Nephron progenitor cell (in vitro differentiated cells): ENCODE measurements around the gene MUC12.

ENCODE experiments used
- DNase-seq: peaks from one replicate; pipeline ENCODE4 v3.0.0; 2021
- H3K27ac Mint-ChIP-seq: 2 replicates; pipeline ENCODE4 v1.8.0; 2021; ENCODE audit warnings: mild to moderate bottlenecking, moderate library complexity, mixed read lengths
- H3K27me3 Mint-ChIP-seq: 2 replicates; pipeline ENCODE4 v1.8.0; 2021; ENCODE audit warnings: mild to moderate bottlenecking, low read depth, mixed read lengths; ENCODE audit not compliant: poor library complexity
- H3K36me3 Mint-ChIP-seq: 2 replicates; pipeline ENCODE4 v1.8.0; 2021; ENCODE audit warnings: low read depth, mixed read lengths
- H3K4me1 Mint-ChIP-seq: 2 replicates; pipeline ENCODE4 v1.8.0; 2021; ENCODE audit warnings: mixed read lengths
- H3K4me3 Mint-ChIP-seq: 2 replicates; pipeline ENCODE4 v1.8.0; 2021; ENCODE audit warnings: mild to moderate bottlenecking, moderate library complexity, mixed read lengths
- H3K9me3 Mint-ChIP-seq: 2 replicates; pipeline ENCODE4 v1.8.0; 2021; ENCODE audit warnings: mild to moderate bottlenecking, moderate library complexity, mixed read lengths
- TF ChIP-seq, protein P1 (sequence below): fragments of 200-600 bp; sonication (generic); IDR thresholded peaks from 2 replicates; pipeline ENCODE4 v1.5.0; 2021; ENCODE audit warnings: antibody characterized with exemption

The MUC12 gene

DNA sequence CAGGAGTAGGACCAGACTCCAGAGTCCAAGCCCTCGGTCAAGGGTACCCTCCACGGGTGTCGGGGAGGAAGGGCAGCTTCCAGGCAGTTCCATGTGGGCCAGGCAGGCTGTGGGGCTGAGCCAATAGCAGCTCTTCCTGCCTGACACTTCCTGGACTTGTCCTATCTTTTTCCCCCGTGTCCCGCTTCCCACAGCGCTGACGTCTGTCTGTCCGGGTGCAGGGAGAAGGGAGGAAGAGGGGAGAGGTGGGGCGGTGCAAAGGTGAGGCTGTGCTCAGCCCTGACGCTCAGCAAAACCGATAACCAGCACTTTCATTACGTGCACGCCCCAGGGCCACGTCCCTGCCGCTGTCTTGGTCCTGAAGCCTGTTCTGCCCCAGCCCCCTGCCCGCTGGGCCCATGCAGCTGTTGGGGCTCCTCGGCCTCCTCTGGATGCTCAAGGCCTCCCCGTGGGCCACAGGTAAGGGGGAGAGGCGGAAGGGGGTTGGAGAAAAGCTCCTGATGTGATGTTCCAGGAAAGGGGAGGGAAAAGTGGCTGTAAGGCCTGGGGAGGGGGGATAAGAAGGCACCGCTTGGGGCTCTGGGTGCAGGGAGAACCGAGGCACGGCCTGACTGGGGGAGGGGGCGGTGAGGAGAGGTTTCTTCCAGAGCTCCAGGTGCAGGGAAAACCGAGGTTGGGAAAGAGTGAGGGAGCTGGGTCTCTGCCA, 20.0 kb upstream of the MUC12 start, which contains the start of gene MUC3A:
MUC3A (plus strand) TSS at position 308 of the 706 bp plus-strand sequence; CDS start at position 399, 91 bp downstream.
- Mint-ChIP-seq H3K4me1 (peaks cover 9% of the 10 kb centered on the region), H3K36me3 (no peaks in the 10 kb centered on the region), H3K9me3 (no peaks in the 10 kb centered on the region), H3K4me3 (no peak within 1 kb of the TSS), H3K27ac (no peak within 1 kb of the TSS), H3K27me3 (peaks cover 8% of the 10 kb centered on the region)
- DNase-seq, result no peak
- TF ChIP-seq, protein P1, sequence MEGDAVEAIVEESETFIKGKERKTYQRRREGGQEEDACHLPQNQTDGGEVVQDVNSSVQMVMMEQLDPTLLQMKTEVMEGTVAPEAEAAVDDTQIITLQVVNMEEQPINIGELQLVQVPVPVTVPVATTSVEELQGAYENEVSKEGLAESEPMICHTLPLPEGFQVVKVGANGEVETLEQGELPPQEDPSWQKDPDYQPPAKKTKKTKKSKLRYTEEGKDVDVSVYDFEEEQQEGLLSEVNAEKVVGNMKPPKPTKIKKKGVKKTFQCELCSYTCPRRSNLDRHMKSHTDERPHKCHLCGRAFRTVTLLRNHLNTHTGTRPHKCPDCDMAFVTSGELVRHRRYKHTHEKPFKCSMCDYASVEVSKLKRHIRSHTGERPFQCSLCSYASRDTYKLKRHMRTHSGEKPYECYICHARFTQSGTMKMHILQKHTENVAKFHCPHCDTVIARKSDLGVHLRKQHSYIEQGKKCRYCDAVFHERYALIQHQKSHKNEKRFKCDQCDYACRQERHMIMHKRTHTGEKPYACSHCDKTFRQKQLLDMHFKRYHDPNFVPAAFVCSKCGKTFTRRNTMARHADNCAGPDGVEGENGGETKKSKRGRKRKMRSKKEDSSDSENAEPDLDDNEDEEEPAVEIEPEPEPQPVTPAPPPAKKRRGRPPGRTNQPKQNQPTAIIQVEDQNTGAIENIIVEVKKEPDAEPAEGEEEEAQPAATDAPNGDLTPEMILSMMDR, result no peak

DNA sequence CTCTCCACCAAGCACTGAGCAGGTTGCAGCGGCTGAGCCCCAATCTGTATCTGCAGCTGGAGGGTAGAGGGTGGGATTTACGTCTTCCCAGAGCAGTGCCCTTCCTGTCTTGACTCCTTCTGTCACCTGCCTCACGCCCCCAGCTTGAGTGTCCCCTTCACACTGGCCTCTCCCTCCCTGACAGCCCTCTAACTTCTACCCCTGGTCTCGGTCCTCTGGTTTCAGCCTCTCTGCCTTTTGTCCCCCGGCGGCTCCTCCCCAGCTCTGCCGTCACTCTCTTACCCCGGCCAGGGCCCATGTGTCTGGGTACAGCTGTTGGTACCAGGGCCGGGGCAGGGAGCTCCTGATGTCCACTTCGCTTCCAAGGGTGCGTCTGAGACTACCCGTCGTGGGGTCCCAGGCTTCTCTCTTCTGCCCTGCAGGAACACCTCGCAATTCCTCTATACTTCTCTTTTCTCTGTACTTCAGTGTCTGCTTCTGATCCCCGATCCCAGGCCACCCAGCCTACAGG, 19.4 kb upstream of the MUC12 start:
- Mint-ChIP-seq H3K27me3 (peaks cover 8% of the 10 kb centered on the region), H3K4me1 (peaks cover 9% of the 10 kb centered on the region), H3K27ac (no peak overlapping the region), H3K9me3 (no peaks in the 10 kb centered on the region), H3K4me3 (no peak overlapping the region), H3K36me3 (no peaks in the 10 kb centered on the region)
- DNase-seq, result no peak
- TF ChIP-seq, protein P1, result no peak

DNA sequence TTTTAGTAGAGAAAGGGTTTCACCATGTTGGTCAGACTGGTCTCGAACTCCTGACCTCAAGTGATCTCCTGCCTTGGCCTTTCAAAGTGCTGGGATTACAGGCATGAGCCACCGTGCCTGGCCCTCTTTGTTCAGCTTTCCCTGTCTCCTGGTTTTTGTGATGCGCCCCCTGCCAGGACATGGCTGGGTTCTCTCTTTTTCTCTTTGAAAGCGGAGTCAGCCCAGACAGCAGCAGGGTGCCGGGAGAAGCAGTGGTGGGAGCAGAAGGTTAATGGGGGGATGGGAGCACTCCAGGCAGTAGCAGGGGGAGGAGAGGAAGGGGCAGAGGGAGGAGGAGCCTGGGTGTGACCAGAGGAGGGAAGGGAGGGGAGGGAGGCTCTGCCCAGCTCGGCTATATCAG, 18.2 kb upstream of the MUC12 start:
- Mint-ChIP-seq H3K27me3 (peaks cover 8% of the 10 kb centered on the region), H3K4me3 (no peak overlapping the region), H3K4me1 (peaks cover 9% of the 10 kb centered on the region), H3K9me3 (no peaks in the 10 kb centered on the region), H3K27ac (no peak overlapping the region), H3K36me3 (no peaks in the 10 kb centered on the region)
- DNase-seq, result no peak
- TF ChIP-seq, protein P1, result no peak

DNA sequence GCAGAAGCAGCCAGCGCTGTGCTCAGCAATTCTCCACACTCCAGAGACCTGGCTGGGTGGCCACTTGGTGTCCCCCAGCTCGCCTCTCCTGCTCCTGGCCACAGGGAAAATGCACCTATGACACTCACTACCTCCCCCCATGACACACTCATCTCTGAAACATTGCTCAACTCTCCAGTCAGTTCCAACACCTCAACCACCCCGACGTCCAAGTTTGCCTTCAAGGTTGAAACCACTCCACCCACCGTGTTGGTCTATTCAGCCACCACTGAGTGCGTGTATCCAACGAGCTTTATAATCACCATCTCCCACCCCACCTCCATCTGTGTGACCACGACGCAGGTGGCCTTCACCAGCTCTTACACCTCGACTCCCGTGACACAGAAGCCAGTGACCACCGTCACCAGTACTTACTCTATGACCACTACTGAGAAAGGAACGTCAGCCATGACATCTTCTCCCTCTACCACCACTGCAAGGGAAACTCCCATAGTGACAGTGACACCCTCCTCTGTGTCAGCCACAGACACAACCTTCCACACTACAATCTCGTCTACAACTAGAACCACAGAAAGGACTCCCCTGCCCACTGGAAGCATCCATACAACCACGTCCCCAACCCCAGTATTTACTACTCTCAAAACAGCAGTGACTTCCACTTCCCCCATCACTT, 17.3 kb upstream of the MUC12 start:
- no peaks in the 10 kb centered on the region for H3K9me3 Mint-ChIP-seq
- DNase-seq, result no peak
- no peak overlapping the region for H3K4me3 Mint-ChIP-seq
- H3K27ac Mint-ChIP-seq, result no peak overlapping the region
- TF ChIP-seq, protein P1, result no peak
- H3K4me1 Mint-ChIP-seq, result peaks cover 9% of the 10 kb centered on the region
- peaks cover 8% of the 10 kb centered on the region for H3K27me3 Mint-ChIP-seq
- H3K36me3 Mint-ChIP-seq, result no peaks in the 10 kb centered on the region

DNA sequence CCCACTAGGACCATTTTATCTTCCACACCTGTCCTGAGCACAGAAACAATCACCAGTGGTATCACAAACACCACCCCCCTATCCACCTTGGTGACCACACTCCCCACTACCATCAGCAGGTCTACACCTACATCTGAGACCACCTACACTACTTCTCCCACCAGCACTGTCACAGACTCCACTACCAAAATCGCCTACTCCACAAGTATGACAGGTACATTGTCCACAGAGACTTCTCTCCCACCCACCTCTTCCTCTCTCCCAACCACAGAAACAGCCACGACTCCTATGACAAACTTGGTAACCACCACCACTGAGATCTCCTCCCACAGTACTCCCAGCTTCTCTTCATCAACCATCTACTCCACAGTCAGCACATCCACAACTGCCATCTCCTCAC, 16.7 kb upstream of the MUC12 start:
- H3K9me3 Mint-ChIP-seq, result no peaks in the 10 kb centered on the region
- no peak overlapping the region for H3K4me3 Mint-ChIP-seq
- H3K27ac Mint-ChIP-seq, result no peak overlapping the region
- TF ChIP-seq, protein P1, result no peak
- no peak for DNase-seq
- H3K27me3 Mint-ChIP-seq, result peaks cover 8% of the 10 kb centered on the region
- H3K36me3 Mint-ChIP-seq, result no peaks in the 10 kb centered on the region
- peaks cover 9% of the 10 kb centered on the region for H3K4me1 Mint-ChIP-seq
